HK-2 (cell line): ENCODE results near the gene FAM151B.

Experiments used
- DNase-seq: peaks from one replicate; pipeline ENCODE4 v3.0.0-alpha.2; 2018; ENCODE audit not compliant: unreplicated experiment

Gene FAM151B

DNA sequence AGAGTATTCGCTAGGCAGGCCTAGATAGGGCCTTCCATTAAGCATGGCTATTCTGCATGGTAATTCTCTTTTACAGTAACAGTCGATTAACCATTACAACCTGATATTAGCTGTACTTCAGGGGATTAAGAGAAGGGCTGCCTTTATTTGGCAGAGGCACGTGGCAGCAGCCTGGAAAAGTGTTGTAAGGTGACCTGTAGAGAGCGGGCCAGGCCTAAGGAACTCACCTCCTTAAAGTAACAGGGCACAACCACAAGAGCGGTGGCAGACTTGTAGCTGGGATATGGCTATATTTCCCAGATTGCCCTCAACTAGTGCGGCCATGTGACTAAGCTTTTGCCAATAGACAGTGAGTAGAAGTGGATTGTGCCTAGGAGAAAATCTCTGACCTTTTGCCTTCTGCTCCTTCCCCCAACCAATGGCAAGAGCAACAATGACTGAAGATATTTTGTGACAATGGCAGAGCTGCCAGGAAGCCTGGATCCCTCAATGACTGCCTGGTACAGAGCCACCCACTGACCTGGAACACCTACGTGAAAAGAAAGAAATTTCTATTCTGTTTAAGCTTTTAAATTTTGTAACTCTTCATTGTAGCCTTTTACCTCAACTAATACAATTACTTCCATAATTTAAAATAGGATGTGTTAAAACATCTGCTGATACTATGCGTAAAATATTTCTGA, 101.1 kb downstream of the FAM151B start:
- no peak for DNase-seq

- no peak for DNase-seq
These were observed 102.9 kb downstream of the FAM151B start for GRCh38 chr5:80590766-80591165.

DNA sequence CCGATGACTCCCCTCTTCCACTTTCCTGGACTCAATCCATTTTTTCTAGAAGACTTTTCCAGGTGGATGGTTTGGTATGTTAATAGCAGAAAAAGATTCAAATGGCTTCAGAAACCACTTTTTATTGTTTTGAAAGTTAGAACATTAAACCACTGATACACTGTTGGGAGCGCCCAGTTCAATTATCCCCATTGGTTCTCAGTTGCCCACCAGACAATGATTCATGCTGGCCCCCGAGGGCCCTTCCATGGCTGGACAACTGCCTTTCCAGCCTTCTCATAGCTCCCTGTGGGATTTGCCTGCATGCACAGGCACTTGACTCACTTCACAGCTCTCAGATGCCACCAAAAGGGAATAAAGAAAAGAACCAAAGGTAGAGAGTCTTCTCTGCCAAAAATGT, 103.5 kb downstream of the FAM151B start:
- DNase-seq = peak; percentile 74

DNA sequence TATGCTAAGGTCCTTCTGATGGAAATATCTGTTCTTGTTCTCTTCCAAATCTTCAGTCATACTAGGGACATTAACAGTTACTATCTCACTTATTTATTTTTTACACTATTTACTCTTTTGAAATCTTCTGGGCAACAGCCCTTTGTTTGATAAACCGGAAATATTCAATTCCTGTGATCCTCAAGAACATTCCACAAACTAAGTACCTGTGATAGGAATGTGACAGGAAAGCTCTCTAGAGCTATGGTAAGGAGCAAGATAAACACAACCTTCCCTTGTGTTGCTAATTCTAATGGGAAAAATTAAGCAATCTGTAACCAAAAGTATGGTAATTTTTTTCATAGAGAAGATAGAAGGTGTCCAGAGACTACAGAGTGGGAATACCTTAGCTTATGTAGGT, 104.2 kb downstream of the FAM151B start:
- no peak for DNase-seq
